HG03378 (cell line): ENCODE data around the gene KLHL7.
"Not testable (repeated sequence)": the region's sequence is repeated elsewhere in the genome, so short reads cannot be mapped to it uniquely, and the experiment has no call there.

Experiments
- ATAC-seq: cut with Tn5 transposase; IDR thresholded peaks from one replicate; pipeline ENCODE4 v1.9.1; 2021; ENCODE audit warnings: mild to moderate bottlenecking, moderate library complexity; ENCODE audit not compliant: unreplicated experiment

KLHL7 gene

DNA sequence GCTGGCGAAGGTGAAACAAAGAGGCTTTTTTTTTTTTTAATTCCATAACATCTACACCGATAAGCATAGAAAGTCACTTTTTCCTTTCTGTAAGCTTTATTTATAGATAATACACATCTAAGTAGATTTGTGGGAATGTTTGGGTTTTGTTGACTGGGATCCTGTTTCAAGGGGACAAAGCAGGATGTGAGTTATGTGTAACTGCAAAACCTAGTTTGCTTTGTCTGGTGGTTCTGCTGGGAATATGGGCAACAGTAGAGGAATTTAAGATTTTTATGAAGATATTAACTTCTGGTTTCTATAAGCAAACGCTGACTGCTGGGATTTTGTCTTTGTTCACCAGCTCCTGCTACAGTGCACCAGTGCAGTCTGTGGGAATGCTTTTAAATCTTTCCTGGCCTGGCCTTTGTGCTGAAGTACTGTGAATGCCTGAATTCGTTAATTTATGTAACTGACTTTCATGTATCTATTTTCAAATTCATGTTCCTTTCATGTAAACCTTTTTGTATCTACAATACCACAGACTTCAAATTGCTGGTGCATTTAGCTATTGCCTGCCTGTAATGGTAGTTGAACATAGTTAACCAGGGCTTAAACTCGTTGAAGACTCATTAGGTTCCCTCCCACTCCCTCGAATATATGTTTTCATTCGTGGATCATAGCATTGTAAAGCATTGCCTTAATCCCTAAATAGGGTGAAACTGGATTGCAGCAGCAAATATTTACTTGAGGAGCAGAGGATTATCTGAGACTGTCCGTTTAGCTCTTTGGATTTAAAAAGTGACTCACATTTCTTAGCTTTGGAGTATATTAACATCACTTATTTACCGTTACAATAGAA, 1.5 kb downstream of the KLHL7 start:
- no peak for ATAC-seq

DNA sequence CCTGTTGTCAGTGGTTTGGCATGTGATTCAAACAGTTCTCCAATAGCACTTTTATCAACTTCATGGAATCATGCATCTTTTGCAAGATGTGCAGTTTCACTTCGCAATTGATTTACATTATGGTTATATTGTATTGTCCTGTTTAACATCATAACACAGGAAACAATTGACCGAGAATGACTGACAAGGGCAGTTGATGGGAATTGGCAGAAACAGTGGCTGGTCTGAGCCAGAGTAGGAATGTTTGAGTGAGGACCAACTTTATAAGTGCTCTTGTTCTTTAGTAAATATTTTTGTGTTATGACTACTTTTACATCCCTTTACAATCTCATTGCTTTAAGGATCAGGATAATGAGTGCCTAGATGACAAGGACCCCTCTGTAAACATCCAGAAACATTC, 2.2 kb downstream of the KLHL7 start:
- no peak for ATAC-seq

DNA sequence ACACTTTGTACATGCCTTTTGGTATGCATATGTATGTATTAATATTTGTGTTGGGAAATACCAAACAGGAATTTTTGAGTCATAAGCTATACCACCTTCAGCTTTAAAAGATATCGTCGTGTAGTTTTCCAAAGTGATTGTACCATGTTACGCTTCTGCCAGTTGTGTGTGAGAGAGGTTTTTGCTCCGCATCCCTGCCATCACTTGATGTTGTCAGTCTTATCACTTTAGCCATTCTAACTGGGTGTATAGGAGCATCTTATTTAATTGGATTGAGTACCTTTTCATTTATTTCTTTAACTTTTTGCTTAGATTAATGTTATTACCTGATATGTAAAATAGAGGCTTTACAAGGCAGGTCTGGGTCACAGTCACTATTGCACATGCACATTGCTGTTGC, 3.4 kb downstream of the KLHL7 start:
- no peak for ATAC-seq

DNA sequence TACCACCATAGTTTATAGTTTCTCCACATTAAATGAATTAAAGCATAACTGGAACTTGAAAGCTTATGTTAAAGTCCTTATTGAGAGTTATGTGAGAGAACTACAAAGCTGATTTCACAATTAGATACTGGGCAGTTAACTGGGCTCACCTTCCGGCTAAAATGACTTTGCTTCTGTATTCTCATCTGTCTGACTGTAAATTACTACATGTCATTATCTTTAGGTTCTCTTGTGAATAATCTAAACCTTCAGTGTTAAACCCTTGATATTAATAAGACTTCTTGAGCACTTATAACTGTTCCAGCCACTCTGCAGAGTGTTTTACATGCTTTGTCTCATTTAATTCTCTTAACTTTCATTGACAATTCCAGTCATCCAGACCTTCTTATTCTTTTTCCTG, 3.9 kb downstream of the KLHL7 start:
- ATAC-seq, result no peak

DNA sequence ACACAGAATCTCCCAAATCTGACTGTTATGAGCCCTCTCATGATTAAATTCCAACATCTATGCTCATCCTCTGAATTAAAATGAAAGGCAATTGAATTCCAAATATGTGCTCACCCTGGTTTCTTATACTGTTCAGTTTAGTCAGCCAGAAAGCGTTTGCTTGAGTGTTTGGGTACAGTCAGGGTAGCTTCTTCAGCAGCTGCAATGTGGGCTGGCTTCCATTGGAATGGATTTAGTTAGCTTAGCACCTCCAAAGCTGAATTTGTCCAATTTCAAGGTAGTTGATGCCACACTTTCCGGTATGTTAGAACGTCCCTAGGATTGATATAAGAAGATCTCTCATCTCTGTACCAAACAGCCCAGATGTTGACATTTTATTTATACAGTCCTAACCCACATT, 9.3 kb downstream of the KLHL7 start:
- ATAC-seq, result no peak

DNA sequence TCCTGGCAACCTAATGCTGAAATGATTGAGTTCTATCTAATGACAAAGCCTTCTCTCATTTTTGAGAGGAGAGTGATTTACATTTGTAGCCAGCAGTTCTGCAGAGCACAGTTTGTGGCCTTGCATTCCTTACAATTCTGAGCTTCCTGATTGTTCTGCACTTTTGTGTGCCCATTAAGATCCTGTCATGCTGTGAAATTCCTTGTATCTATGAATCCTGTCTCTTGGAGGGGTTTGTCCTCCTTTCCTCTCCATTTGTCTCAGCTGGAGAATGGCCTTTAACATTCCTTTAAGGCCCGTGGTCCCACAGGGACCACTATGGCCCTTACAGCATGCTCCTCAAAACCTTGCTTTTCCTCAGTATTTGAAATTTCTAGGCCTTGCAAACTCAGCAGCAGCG, 10.4 kb downstream of the KLHL7 start:
- ATAC-seq, result no peak

DNA sequence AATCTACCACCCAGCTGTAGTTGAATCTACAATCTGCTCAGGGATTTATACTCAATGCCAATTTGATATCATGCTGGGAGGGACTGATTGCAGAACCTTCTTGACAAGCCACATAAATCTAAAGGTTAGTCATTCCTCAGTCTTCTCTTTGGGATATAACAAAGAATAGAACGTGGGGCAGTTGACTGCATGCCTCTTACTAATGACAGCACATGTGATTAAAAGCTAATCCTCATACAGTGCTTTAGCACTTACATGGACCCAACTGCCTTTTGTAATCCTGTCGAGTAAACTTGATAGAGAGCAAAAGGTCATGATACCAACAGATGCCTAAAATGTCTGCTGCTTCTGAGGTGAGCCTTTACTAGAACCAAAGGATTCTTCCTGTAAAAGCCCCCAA, 12.3 kb downstream of the KLHL7 start:
- ATAC-seq, result no peak

- ATAC-seq, result no peak
Measured at GRCh38 chr7:23120106-23120505, 14.5 kb downstream of the KLHL7 start.

DNA sequence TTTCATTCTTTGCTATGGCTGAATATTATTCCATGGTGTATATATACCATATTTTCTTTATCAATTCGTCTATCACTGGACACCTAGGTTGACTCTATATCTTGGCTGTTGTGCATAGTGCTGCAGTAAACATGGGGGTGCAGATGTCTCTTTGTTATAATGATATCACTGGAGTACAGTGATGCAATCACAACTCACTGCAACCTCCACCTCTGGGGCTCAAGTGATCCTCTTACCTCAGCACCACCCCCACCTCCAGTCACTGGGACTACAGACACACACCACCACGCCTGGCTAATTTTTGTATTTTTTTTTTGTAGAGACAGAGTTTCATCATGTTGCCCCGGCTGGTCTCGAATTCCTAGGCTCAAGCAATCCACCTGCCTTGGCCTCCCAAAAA, 15.6 kb downstream of the KLHL7 start:
- no peak for ATAC-seq

GRCh38 chr7:23123007-23123406, 17.4 kb downstream of the KLHL7 start:
- ATAC-seq, result no peak

- ATAC-seq, result no peak
Measured at GRCh38 chr7:23123465-23123864, 17.9 kb downstream of the KLHL7 start.

GRCh38 chr7:23129036-23129435, 23.5 kb downstream of the KLHL7 start:
- no peak for ATAC-seq

DNA sequence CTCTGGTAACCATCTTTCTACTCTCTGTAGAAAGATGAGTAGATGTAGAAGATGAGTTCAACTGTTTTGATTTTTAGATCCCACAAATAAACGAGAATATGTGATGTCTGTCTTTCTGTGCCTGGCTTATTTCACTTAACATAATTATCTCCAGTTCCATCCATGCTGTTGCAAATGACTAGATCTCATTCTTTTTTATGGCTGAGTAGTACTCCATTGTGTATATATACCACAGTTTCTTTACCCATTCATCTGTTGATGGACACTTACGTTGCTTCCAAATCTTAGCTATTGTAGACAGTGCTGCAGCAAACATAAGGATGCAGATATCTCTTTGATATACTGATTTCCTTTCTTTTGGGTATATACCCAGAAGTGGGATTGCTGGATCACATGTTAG, 26.2 kb downstream of the KLHL7 start:
- not testable (repeated sequence) for ATAC-seq

GRCh38 chr7:23133797-23134196, 28.2 kb downstream of the KLHL7 start:
- no peak for ATAC-seq

DNA sequence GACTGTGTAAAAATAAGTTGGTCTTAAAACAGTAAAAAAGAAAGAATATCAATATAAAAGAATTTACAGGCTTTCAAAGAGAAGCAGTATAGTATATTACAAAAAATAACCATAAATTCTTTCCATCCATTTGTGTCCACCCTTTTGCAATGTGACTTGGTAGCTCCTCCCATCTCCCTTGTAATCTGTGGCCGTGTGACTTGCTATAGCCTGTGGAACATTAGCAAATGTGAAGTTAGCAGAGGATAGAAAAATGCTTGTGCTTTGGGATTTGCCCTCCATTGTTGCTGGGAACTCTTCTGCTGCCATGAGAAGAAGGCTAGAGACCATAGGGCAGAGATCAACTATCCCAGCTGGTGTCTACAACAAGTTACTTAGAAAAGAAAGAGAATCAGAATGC, 30.2 kb downstream of the KLHL7 start:
- no peak for ATAC-seq

DNA sequence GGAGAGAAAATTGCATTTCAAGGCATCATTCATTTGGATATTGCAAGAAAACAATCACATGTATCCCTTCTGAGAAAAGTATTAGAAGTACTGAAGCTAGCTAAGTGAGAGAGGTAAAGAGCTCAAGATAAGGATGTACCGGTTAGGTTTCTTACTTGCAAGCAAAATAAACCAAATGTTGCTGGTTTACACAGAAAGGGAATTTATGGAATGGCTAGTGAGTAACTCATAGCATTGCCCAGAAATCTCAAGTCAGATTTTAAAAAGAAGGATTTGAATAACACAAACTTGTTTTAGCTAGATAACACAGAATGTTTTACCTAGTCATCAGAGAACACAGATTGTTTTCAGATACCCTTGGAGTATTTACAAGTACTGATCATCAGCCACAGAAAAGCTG, 30.6 kb downstream of the KLHL7 start:
- ATAC-seq, result no peak

GRCh38 chr7:23157679-23158078, 52.1 kb downstream of the KLHL7 start:
- ATAC-seq, result no peak

GRCh38 chr7:23158546-23158945, 53.0 kb downstream of the KLHL7 start:
- ATAC-seq, result no peak

GRCh38 chr7:23161482-23161881, 55.9 kb downstream of the KLHL7 start:
- ATAC-seq, result no peak

- ATAC-seq, result no peak
Measured at GRCh38 chr7:23164846-23165245, 59.3 kb downstream of the KLHL7 start.

DNA sequence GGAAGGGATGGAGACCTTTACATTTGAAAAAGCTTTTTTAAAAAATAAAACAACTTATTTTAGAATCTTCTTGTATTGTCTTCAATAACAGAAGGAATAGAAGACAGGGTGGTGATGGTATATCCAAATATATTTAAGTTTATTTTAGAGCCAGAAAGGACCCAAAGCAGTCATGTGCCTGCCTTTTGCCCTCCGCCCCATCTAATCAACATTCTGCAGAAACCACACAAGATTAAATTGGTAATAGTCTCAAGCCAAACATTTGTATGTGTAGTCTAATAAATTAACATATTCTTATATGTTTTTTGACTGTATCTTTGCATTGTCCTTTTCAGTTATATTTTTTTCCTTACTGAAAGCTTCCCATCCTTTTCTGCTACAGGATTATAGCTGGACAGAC, 59.7 kb downstream of the KLHL7 start:
- no peak for ATAC-seq

- no peak for ATAC-seq
Measured at GRCh38 chr7:23167691-23168090, 62.1 kb downstream of the KLHL7 start.
